B cell (primary cell): ENCODE data around the gene RAB33B. TPM values are rescaled to one million over a fixed set of nuclear protein-coding genes. Genes with fewer than 3 reads are reported as not detected.

Experiments
- ATAC-seq: fragments of 200-7000 bp; cut with Tn5 transposase; one replicate; pipeline ENCODE4 v1.10.0; 2021; ENCODE audit warnings: low read depth, mild to moderate bottlenecking, moderate number of reproducible peaks, moderate library complexity
- CTCF ChIA-PET: fragments of 350-600 bp; sonication (Branson Sonifier 250); formaldehyde crosslinking; loops from one replicate; lab custom pipeline; 2021; ENCODE audit warnings: antibody characterized with exemption, inconsistent platforms; lab: Charles Lee
- POLR2A ChIA-PET: fragments of 350-600 bp; sonication (Branson Sonifier 250); formaldehyde crosslinking; loops from one replicate; lab custom pipeline; 2021; ENCODE audit warnings: antibody characterized with exemption; lab: Charles Lee
- DNase-seq: peaks from one replicate; pipeline ENCODE4 v3.0.0; 2013
- H2AFZ ChIP-seq: 2 replicates; pipeline ENCODE4 v1.6.1; 2012; ENCODE audit warnings: mild to moderate bottlenecking, low read depth, low read length; ENCODE audit not compliant: insufficient read depth, poor library complexity, severe bottlenecking
- H3K27ac ChIP-seq, 2 donors: 1 replicate in 1 of 2; 2 replicates in 1 of 2; pipeline ENCODE4 v1.5.1; 2012 to 2013; ENCODE audit warnings: low read length in 2 of 2, mild to moderate bottlenecking in 2 of 2, moderate library complexity in 1 of 2
- H3K27me3 ChIP-seq, 4 experiments: fragments of 200-600 bp in 1 of 4; sonication (generic) in 1 of 4; replicated peaks in 1 of 4; 1 replicate in 2 of 4; 2 replicates in 2 of 4; pipeline versions ENCODE4 v1.6.1 to v1.7.0; 2013 to 2016; ENCODE audit warnings: low read length in 3 of 4, mild to moderate bottlenecking in 2 of 4, mixed read lengths in 1 of 4, moderate library complexity in 1 of 4; ENCODE audit not compliant: insufficient read depth in 4 of 4, control insufficient read depth in 3 of 4; ENCODE audit errors: control extremely low read depth in 1 of 4
- H3K36me3 ChIP-seq, 2 experiments: replicated peaks in 1 of 2; 1 replicate in 1 of 2; 2 replicates in 1 of 2; pipeline versions ENCODE4 v1.6.1 to v1.7.1; 2013; ENCODE audit warnings: low read length in 1 of 2; ENCODE audit not compliant: insufficient read depth in 2 of 2, control insufficient read depth in 1 of 2; ENCODE audit errors: control extremely low read depth in 1 of 2, extremely low read depth in 1 of 2
- H3K4me1 ChIP-seq, 2 donors: fragments of 200-600 bp in 1 of 2; sonication (generic) in 1 of 2; 1 replicate in 1 of 2; 2 replicates in 1 of 2; pipeline versions ENCODE4 v1.5.1 to v1.6.1; 2013 to 2017; ENCODE audit warnings: low read length in 2 of 2; ENCODE audit not compliant: control insufficient read depth in 2 of 2, insufficient read depth in 2 of 2
- H3K4me2 ChIP-seq: replicated peaks from 2 replicates; pipeline ENCODE3; 2012; ENCODE audit warnings: mild to moderate bottlenecking, low read depth, low read length; ENCODE audit not compliant: poor library complexity, severe bottlenecking
- H3K4me3 ChIP-seq, 5 experiments: fragments of 200-600 bp in 1 of 5; sonication (generic) in 1 of 5; 1 replicate in 3 of 5; 2 replicates in 2 of 5; pipeline versions ENCODE4 v1.5.1 to v1.7.0; 2011 to 2016; ENCODE audit warnings: low read length in 4 of 5, mild to moderate bottlenecking in 4 of 5, low read depth in 2 of 5, control low read depth in 1 of 5, moderate library complexity in 1 of 5; ENCODE audit not compliant: insufficient read depth in 1 of 5; ENCODE audit errors: control extremely low read depth in 1 of 5, extremely low read depth in 1 of 5
- H3K79me2 ChIP-seq: fragments of 200-600 bp; sonication (generic); one replicate; pipeline ENCODE4 v1.6.0; 2016; ENCODE audit warnings: low read length; ENCODE audit not compliant: control insufficient read depth, insufficient read depth
- H3K9ac ChIP-seq: fragments of 200-600 bp; sonication (generic); 2 replicates; pipeline ENCODE4 v1.6.1; 2017; ENCODE audit warnings: mild to moderate bottlenecking, low read length, moderate library complexity
- H3K9me3 ChIP-seq, 3 donors: one replicate each; pipeline versions ENCODE4 v1.6.1 to v1.7.1; 2013; ENCODE audit warnings: low read length in 2 of 3; ENCODE audit not compliant: control insufficient read depth in 2 of 3, insufficient read depth in 1 of 3; ENCODE audit errors: control extremely low read depth in 1 of 3
- H4K20me1 ChIP-seq: 2 replicates; pipeline ENCODE4 v1.6.0; 2012; ENCODE audit warnings: mild to moderate bottlenecking, low read length; ENCODE audit not compliant: insufficient read depth, control insufficient read depth, poor library complexity, severe bottlenecking
- H3K27ac Mint-ChIP-seq: one replicate; pipeline ENCODE4 v1.8.0; 2021; ENCODE audit warnings: mixed read lengths
- H3K27me3 Mint-ChIP-seq: one replicate; pipeline ENCODE4 v1.8.0; 2021; ENCODE audit warnings: mixed read lengths
- H3K4me1 Mint-ChIP-seq: one replicate; pipeline ENCODE4 v1.8.0; 2021; ENCODE audit warnings: mixed read lengths
- H3K4me3 Mint-ChIP-seq: one replicate; pipeline ENCODE4 v1.8.0; 2021; ENCODE audit warnings: mixed read lengths
- H3K9me3 Mint-ChIP-seq: one replicate; pipeline ENCODE4 v1.8.0; 2022; ENCODE audit warnings: mixed read lengths; ENCODE audit not compliant: insufficient read depth
- CTCF ChIP-seq: fragments of 200-600 bp; IDR thresholded peaks from one replicate; pipeline ENCODE4 v1.8.0; 2022; ENCODE audit warnings: antibody characterized with exemption, mild to moderate bottlenecking
- EZH2 ChIP-seq: IDR thresholded peaks from 2 replicates; pipeline ENCODE4 v1.6.1; 2012; ENCODE audit warnings: borderline replicate concordance, low read depth, mild to moderate bottlenecking, moderate library complexity, low read length; ENCODE audit not compliant: insufficient read depth, poor library complexity, severe bottlenecking
- WGBS: methylation state at CpG from one replicate; pipeline ENCODE4 v1.1.5; 2013; ENCODE audit warnings: missing lambda C conversion rate; ENCODE audit not compliant: insufficient coverage; 5-methylcytosine and 5-hydroxymethylcytosine counted together
- intact Hi-C: fragments of 100-400 bp; cut with micrococcal nuclease; formaldehyde crosslinking; loops from one replicate; pipeline ENCODE4 v1.10.0; 2022
- polyA plus RNA-seq: library from polyadenylated mRNA; depleted of rRNA; stranded (reverse); fragments of >200 nt; gene quantifications from 2 replicates; pipeline ENCODE4 v1.2.3, GENCODE V29; 2012
- total RNA-seq, 2 donors: library from RNA; stranded (reverse); fragments of 120-200 nt in 1 of 2; gene quantifications; 1 replicate in 1 of 2; 2 replicates in 1 of 2; pipeline versions ENCODE4 v1.2.3 to v1.2.4, GENCODE V29; 2013 to 2022

The RAB33B gene
- total and polyA plus RNA-seq, 2 donors (not counting 1 experiment from before 2014, with no cell fraction given), result 13.1 to 18.2 TPM

DNA sequence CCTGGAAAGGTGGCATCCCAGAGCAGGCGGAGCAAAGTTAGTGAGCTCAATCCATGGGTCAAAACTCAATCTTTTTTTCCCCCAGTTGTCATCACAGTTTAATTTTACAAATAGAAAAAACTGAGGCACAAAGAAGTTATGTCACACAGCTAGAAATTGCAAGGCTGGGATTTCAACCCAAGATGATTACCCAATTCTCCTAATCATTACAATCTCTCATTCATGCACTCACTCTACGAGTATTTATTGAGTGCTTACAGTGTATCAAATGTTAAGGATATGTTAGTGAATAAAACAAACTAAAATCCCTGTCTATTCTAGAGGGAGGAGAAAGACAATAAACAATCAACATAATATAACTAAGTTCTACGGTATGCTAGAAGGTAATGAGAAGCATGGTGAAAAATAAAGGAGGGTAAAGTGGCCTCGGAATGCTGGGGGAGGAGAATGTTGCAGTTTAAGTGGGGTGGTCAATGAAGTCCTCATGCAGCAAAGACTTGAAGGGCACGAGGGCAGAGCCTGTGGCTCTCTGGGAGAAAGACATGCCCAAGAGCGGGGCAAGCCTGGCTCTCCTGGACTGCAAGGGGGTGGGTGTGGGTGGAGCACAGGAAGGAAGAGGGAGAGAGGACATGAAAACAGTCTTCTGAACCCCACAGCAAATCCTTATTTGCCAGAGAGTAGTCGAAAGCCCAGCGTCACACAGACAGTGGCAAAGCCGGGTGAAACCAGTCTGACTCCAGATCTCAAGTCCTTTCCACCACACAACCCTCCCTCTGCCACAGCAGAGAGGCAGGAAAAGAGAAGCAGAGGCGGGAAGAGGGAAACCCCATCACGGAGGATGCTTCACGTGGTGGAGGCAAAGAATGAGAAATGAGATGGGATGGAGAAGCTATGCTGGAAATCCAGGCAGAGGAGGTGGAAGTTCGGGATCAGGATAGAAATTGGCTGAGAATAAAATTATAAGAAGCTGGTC lies 48.3 kb downstream of the RAB33B start:
- Histone ChIP-seq H3K36me3 (peaks cover 0 to 3% of the 10 kb centered on the region in 2 experiments), H3K9ac (no peak overlapping the region), H3K4me1 (no peaks in the 10 kb centered on the region), H3K27me3 (no peaks in the 10 kb centered on the region), H3K79me2 (no peaks in the 10 kb centered on the region), H3K4me2 (no peak overlapping the region), H3K9me3 (peaks cover 0 to 4% (median 0%) of the 10 kb centered on the region in 3 donors), H3K27ac (no peak overlapping the region), H4K20me1 (no peaks in the 10 kb centered on the region), H2AFZ (no peak overlapping the region), H3K4me3 (no peak overlapping the region)
- Mint-ChIP-seq H3K4me3 (no peak overlapping the region), H3K27me3 (no peaks in the 10 kb centered on the region), H3K27ac (no peak overlapping the region), H3K4me1 (no peaks in the 10 kb centered on the region), H3K9me3 (no peaks in the 10 kb centered on the region)
- TF ChIP-seq CTCF (no peak), EZH2 (no peak)
- ChIA-PET POLR2A (interaction anchor here (0.7 kb wide), 1 partner anchor 340 kb away, joined by 8 read pairs; no protein-coding TSS in a partner anchor), CTCF (interaction anchor here (0.7 to 1.8 kb wide), 5 partner anchors 9 to 472 kb away, joined by 3 to 6 read pairs (median 4); no protein-coding TSS in a partner anchor)
- no peak for DNase-seq
- no peak for ATAC-seq
- intact Hi-C loops, result no loop called here
- WGBS, result 88% methylated on average over 8 of the region's 13 CpGs
